Stimulated activated CD4-positive, alpha-beta T cell treated with anti-CD3 and anti-CD28 coated beads, Interleukin-15, amount 100 ng/mL, for 48 hours (primary cell): ENCODE results near the gene WFIKKN1.
"Not testable (repeated sequence)": the region's sequence is repeated elsewhere in the genome, so short reads cannot be mapped to it uniquely, and the experiment has no call there.

ENCODE experiments used
- DNase-seq, 2 donors: peaks; one replicate each; pipeline ENCODE4 v3.0.0-alpha.2; 2020; ENCODE audit warnings: low read depth in 2 of 2

Gene WFIKKN1

DNA sequence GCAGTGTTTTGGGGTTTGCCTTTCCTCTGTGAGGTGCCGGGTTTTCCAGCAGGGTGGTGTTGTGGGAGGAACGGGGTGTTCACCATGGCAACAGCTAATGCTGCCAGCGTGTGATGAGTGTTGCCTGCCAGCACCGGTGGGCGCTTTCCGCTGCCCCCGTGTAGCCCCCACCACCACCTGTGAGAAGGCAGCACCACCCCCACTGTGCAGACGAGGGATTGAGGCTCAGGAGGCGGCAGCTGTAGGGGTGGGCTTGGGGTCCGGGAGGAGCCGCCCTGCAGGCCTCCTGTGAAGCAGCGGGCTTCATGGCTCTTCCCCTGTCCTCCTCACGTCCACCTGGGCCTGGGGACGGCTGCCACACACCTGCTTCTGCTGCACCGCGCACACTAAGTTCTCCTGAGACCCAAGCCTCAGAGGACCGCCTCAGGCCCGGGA lies 35.7 kb upstream of the WFIKKN1 start:
- DNase-seq: no peak

DNA sequence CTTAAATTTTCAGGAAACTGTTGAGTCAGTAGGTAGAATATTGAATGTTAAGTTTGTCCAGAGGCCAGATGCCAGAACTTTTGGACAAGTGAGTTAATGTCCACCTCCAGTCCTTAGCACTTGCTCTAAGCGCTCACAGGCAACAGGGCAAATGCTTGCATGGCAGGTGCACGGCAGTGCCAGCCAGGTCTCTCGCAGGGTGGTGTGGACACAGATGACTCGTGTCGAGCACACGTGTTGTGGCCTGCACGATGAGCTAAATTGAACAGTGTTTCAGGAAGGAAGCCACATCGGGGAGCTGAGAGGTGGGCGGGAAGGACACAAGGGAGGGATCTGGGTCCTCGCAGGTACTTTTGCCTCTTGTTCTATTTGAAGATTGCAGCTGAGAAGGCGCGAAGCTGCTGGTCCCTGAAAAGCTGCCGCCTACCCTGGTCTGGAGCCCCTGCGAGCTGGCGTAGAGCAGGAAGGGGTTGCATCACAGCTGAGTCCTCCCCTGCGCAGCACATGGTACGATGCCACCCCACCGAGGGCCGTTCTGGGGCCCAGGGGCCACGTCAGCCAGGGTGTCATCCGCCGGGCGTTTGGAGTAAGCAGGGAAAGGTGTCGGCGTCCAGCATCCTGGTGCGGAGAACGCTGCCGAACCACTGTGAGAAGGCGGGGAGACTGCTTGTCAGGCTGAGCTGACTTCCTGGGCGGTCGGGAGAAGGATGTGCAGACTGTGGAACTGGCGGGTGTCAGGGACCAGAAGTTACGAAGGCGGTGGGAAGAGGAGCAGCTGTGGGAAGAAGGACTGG lies 34.6 kb upstream of the WFIKKN1 start:
- no peak for DNase-seq

DNA sequence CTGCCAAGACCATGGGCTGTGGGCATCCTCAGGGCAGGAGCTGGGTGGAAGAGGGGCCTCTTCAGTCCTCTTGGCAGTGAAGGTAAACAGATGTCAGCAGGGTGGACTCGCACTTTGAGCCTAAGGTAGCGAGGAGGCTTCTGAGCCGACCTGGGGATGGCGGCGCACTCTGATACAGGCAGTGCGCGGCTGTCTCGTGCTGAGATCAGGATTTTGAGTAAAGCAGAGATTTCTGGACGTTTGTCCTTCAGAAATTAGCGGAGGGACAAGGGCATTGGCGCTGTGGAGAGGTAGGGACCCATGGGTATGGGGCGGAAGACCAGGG lies 34.1 kb upstream of the WFIKKN1 start:
- DNase-seq: no peak

DNA sequence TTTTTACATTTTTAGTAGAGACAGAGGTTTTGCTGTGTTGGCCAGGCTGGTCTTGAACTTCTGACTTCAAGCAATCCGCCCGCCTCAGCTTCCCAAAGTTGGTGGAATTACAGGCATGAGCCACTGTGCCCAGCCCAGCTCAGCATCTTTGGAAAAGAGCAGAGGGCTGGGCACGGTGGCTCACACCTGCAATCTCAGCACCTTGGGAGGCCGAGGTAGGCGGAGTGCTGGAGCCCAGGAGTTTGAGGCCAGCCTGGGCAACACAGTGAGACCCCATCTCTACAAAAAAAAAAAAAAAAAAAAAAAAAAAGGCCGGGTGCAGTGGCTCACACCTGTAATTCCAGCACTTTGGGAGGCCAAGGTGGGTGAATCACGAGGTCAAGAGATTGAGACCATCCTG lies 33.1 kb upstream of the WFIKKN1 start:
- not testable (repeated sequence) for DNase-seq

DNA sequence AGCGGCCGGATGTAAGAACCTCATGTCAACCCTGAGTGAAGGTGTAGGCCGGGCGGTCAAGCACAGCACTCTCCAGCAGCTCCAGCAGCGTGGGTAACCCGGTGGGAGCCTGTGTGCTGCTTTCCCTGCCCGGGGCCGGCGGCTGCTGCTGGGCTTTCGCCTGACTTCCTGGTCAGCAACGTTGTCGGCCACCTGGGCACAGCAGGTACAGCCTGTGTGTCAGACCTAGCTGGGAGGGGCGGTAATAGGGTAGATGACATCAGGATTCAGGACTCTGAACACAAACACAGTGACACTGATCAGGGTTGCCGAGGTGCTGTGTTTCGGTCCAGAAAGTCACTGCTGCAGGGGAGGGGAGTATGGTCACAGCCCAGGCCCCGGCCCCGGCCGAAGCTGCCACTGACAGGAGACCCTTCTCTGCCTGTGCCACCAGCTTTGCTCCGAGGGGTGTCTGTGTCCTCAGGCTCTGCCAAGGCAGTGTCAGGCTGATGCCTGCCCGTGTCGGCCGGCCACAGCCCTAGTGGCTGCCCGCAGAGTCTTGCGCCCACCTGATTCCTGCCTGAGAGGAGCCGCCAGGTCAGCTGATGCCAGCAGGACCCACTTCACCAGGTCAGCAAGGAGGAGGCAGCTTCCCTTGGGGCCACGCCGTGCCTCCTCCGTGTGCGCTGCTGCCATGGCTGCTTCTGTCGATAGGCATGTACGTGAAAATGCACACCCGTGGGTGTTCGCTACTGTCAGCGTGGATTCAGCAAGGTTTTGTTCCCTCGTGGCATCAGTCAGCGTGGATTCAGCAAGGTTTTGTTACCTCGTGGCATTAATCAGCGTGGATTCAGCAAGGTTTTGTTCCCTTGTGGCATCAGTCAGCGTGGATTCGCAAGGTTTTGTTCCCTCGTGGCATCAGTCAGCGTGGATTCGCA lies 31.7 kb upstream of the WFIKKN1 start:
- DNase-seq: no peak

DNA sequence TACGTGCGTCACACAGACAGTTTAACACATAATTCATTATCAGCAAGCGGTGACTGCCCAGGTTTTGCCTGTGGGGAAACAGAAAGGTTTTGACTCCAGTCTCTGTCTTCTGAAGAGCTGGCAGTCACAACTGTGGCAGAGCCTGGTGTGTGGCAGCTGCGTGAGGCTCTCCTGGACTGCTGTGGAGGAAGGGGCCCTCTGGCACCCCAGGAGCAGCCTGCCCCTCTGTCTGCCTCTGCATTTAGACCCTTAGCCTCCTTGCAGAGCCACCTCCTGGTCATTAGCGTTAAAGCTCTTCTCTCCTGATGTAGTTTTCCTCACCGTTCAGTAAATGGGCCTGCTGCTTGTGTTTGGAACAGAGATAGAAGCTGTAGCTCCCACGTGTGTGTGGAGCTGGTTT lies 30.0 kb upstream of the WFIKKN1 start:
- no peak for DNase-seq

DNA sequence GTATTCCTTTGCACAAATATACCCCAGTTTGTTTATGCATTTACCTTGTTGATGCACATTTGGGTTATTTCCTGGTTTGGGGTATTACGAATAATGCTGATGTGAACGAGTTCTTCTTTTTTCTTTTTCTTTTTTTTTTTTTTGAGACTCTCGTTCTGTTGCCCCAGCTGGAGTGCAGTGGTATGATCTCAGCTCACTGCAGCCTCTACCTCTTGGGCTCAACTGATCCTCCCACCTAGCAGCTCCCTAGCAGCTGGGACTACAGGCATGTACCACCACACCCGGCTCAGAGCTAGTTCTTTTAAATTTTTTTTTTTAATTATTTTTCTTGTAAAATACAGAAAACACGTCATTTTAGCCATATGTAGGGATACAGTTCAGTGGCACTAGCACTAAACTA lies 26.9 kb upstream of the WFIKKN1 start:
- DNase-seq: no peak

DNA sequence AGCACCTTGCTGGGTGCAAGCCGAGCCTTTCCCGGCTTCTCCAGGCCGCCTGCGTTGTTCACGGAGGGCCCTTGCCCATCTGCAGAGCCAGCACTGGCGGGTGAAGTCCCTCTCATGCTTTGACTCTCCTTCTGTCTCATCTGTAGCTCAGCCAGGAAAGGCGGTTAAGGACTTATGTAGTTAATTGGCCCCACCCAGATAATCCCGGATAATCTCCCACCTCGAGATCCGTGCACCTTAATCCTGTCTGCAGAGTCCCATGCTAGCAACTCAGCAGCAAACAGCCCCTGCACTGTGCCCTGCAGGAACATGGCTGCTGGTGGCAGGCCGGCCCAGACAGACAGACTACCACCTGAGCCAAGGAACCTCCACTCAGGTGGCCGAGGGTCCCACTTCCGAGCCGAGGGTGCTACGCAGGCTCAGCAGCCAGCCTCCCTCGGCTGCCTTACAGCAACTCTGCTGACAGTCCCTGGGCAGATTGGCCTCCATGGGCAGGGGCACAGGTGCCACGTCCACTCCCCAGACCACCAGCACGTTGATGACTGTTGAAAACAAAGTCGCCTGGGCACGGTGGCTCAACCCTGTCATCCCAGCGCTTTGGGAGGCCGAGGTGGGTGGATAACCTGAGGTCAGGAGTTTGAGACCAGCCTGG lies 24.0 kb upstream of the WFIKKN1 start:
- no peak for DNase-seq

DNA sequence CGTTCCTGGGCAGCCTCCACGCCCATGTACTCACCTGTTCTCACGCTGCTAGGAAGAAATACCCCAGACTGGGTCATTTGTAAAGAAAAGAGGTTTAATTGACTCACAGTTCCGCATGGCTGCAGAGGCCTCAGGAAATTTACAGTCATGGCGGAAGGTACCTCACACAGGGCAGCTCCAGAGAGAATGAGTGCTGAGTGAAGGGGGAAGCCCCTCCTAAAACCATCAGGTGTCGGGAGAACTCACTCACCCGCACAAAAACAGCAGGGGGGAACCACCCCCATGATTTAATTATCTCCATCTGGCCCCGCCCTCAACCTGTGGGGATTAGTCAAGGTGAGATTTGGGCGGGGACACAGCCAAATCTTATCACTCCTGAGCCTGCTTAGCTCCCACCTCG lies 22.8 kb upstream of the WFIKKN1 start:
- DNase-seq: peak; percentile 60 to 62

DNA sequence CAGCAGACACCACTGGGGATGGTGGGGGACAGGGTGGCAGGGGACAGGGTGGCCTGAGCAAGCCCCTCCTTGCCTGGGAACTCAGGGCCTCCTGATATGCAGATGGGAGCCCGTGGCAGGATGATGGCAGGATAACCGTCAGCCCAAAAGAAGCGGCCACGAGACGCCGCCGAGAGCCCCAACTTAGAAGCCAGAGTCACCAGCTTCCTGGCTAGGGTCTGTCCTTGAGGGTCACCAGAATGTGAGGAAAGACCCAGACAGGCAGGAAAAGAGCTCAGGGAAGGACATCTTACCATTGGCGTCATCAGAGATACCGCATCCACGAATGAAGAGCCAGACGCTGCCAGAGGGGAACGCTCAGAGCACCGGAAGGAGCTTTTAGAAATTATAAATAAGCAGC lies 21.5 kb upstream of the WFIKKN1 start:
- no peak for DNase-seq

DNA sequence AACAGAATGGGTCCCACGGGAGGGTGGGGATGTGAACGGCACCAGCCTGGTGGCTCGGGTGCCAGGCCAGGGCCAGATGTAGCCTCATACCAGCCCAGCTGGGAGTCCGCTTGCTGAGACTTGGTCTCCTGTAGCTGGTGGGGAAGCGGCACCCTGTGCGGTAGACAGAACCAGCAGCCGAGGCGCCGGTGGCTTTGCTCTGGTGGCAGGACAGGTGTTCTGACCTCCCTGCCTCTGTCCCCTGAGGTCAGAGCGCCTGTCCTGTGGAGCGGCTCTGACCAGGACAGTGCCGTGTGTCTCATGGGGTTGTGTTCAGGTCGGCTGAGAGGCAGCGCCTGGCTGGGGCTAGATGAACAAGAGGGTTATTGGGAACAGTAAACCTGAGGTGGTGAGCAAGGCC lies 20.8 kb upstream of the WFIKKN1 start:
- DNase-seq: no peak

DNA sequence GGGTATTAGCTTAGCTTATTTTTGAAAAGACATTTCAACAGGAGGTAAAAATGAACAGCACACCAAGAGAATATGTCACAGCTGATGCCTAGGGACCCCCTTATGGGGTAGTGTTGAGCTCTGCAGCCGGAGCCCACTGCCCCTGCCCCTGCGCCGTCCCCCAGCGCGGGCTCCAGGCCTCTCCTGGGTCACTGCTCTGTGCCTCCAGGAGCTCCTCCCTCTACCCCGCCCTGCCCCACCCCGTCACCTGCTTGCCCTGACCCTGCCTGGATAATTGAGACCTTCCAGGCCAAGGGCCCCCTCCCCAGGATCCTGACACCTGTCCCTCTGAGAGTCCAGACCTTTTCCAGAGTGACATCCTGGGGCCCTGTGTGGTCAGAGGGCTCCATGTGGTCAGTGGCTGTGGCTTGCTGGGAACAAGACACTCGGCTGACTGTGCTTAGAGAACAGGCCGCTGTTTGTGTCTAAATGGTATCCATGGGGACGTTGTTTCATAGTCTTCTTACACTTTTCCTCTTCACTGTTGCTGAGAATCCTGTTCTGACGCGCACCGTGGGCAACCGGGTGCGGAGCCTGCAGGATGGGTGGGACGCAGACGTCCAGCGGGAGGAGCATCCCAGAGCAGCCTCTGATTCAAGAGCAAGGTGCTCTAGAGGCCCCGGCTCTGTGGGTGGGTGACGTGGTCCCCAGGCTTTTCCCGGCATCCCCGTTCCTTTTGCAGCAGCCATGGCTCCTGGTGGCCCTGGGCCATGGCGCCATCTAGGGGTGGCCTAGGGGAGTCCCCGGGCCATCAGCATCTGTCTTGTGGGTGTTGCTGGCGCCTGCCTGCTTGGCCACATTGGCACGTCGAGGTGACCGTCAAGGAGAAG lies 20.0 kb upstream of the WFIKKN1 start:
- DNase-seq: peak; percentile 41 to 54

DNA sequence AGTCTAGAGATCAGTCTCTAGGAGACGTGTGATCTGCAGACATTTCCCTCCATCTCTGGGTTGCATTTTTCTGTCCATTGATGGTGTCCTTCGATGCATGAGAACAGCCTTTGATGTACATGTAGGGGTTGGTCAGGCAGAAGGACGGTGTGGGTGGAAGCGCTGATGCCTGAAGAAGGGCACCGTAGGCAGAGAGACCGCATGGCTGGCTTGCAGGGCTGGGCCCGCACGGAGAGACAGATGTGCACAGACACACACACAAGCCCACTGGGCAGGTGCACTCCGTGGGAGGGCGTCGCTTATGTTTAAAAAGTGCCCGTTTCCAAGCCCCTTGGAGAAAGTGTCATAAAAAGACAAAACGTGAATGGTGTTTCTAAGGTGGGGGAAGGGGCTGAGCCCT lies 15.7 kb upstream of the WFIKKN1 start:
- no peak for DNase-seq

DNA sequence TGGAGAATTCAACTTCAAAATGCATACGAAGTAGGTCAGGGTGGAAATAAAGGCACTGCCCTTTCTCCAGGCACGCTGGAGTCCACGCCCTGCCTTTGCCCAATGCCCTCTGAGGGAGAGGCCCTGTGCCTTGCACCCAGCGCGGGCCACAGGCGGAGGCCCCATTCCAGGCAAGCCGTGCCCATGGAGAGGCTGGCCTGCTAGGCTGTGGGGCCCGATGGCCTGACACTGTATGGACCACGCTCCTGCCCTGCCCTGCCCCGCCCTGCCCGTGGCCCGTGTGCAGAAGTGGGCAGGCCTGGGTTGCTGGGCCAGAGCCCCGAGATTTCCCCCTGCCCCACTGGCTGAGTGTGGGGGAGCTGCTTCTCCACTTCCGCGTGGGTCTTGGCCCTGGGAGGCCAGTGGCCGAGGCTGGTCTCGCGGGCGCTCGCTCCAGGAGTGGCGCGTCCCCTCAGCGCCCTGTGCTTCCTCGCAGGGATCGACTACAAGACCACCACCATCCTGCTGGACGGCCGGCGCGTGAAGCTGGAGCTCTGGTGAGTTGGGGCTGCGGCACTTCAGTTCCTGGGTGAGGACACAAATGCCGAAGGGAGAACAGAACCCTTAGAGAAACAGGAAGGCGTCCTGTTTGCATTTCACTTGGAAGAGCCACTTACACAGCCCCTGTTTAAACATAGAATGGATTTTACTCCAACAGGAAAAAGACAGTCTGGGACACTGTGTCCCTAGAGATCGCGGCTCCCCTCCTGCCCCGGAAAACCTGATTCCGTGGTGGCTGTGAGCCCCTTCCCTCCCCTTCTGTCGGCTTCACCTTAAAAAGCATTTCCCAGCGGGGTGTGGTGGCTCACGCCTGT lies 13.8 kb upstream of the WFIKKN1 start:
- no peak for DNase-seq

DNA sequence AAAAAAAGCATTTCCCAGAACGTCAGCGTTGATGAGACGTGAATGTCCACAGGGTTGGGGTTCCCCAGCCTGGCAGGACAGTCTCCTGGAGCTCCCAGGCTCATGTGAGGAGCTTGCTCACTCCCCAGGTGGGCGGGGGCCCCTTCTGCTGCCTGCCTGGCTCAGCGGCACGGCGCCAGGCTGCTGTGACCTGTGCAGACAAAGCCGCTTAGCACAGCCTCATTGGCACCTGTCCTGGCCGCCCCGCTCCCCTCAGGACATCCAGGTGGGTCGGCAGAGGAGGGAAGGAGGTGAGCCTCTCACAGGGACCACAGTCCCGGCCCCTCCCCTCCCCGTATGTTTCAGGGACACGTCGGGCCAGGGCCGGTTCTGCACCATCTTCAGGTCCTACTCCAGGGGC lies 12.9 kb upstream of the WFIKKN1 start:
- no peak for DNase-seq

DNA sequence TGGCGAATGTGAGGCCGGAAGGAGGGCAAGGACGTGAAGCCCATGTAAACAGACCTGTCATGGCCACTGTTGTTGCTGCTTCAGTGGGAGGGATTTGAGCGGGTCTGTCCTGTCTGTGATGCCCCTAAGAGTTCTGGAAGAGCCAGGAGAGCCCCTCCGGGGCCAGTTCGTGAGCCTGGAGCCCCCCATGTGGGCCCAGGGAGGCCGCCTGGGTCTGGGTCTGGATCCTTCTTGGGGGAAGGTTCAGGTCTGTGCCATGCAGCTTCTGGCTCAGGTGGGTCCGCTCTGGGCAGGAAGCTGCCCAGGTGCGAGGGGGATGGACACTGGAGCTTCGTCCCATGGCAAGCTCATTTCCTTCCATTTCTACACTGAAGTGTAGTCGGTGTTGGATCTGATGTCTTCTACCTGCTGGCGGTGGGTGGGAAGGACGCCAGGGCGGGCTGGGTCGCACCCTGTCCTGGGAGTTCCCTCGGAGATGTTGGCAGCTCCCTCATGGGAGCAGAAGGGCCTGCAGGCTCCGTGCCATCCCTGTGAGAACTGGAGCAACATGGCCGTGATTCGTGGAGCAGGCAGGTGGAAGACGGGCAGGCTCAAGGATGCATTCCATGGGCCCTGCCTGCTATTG lies 11.2 kb upstream of the WFIKKN1 start:
- no peak for DNase-seq

DNA sequence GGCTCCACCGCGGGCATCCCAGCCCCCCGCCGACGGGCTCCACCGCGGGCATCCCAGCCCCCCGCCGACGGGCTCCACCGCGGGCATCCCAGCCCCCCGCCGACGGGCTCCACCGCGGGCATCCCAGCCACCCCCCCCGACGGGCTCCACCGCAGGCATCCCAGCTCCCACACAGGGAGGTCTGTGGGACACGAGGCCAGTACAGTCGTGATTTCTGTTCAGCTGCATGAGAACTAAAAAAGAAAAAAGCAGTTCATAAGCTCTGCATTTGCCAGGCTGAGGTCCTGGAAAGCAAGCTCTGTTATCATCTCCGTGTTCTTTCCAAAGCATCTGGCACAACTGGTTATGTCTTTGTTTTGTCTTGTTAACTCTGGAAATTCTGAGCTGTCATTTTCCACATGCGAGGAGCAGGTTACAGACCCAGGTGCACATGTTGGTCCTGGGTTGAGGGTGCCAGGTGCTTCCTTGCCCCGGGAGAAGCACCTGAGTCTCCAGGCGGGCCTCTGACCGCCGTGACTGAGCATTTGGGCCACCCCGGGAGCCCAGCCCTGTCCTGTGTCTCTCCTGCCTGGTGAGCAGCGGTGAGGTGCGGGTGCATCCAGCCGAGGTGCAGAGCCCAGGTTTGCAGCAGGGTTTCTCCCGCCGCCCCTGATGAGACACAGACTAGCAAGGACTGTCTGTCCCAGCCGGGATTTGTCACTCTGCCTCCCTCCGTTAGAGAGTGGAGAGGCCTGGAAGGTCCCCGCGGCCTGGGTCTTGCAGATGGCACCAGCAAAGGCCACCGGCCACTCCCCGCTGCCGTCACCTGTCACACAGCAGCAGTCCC lies 9.9 kb upstream of the WFIKKN1 start:
- DNase-seq: no peak

DNA sequence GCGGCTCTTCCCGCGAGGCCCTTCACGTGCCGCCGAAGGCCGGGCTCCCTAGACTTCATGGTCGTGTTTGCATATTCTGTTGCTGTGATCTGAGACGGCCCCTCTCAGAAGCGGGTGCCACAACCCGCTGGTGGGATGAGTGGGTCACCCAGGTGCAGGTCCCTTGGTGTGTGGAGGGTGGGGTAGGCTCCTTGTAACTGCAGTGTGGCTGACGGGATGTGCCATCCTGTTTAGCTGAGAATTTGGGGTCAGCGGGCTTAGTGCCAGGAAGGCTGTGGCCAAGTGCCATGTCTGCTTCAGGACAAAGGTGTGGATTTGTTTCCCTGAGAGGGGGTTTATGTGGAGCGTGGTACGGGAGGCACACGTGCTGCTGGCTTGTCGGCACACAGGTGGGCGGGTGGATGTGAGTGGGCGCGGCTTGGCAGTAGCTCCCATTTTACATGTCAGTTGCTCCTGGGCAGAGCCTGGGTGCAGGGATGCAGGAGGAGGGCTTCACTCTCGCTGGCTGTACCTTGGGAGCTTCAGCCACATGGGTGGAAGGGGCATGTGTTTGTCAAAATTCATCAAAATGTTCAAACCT lies 9.2 kb upstream of the WFIKKN1 start:
- no peak for DNase-seq

DNA sequence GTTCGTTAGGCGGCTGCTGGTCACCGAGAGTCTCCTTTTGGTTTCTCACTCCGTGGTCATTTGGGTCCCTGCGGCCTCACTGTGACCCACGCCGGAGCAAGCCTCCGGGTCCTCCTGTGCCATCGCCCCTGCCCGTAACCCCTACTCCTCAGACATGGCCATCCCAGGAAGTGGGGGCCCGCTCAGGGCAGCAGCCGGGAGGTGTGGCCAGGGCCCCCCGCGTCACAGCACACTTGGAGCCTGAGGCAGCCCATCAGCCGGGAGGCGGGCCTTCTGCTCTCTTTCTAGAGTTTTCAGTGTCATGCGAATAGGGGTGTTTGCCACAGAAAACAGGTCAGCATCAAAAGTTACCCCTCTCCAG lies 7.9 kb upstream of the WFIKKN1 start:
- no peak for DNase-seq
